ENCODE measurements around the gene BRD3OS.

The BRD3OS gene

GRCh38 chr9:134041649-134041962, 16.3 kb downstream of the BRD3OS start:
- TF ChIP-seq CTCF (IDR thresholded peaks at IDR 0.05; ENCODE audit: control insufficient read depth, extremely low read depth, insufficient read depth) = no peak
- DNase-seq (ENCODE audit: low read depth) = no peak
- H3K4me3 ChIP-seq (ENCODE audit: low read depth, low read length) = no peak overlapping the region

GRCh38 chr9:134043531-134043988, 18.3 kb downstream of the BRD3OS start:
- TF ChIP-seq CTCF (IDR thresholded peaks at IDR 0.05; ENCODE audit: control insufficient read depth, extremely low read depth, insufficient read depth) = no peak
- no peak for DNase-seq (ENCODE audit: low read depth)
- no peak overlapping the region for H3K4me3 ChIP-seq (ENCODE audit: low read depth, low read length)

GRCh38 chr9:134044944-134045343, 19.7 kb downstream of the BRD3OS start:
- no peak for DNase-seq (ENCODE audit: low read depth)
- no peak overlapping the region for H3K4me3 ChIP-seq (ENCODE audit: low read depth, low read length)
- no peak for TF ChIP-seq CTCF (IDR thresholded peaks at IDR 0.05; ENCODE audit: control insufficient read depth, extremely low read depth, insufficient read depth)

GRCh38 chr9:134045841-134046544, 20.7 kb downstream of the BRD3OS start:
- no peak overlapping the region for H3K4me3 ChIP-seq (ENCODE audit: low read depth, low read length)
- no peak for TF ChIP-seq CTCF (IDR thresholded peaks at IDR 0.05; ENCODE audit: control insufficient read depth, extremely low read depth, insufficient read depth)
- DNase-seq (ENCODE audit: low read depth) = no peak

DNA sequence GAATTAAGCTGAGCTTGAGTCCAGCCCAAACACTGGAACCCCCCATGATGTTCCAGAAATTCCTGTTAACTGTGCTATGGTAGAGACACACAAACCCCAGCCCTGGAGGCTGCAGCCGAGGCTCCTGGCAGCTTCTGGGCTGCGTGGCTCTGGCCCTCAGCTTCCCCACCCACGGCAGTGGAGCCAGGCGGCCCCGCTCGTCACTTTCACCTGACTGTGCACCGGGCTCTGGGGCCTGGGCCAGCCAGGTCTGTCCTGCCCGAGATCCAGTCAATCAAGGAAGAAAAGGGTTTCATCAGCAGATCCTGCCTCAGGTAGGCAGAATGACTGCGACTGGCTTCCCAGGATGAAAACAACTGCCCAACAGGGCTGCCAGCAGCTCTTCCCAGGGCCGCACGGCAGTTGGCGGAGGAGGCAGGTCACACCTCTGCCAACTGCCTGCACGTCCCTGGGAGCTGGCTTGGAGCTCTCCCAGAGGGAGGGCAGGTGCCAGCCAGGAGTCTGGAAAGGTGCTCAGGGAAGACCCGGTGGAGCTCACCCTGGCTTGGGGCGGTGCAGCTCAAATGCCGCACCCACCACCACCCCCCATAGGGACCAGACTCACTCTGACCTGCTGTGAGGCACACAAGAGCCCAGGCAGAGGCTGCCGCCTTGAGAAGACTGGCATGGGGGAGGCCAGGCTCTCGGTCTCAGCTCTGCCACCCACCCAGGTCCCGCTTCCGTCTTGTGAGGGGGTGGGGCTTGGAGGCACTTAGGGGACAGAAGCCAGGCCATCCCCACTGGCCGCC, 21.8 kb downstream of the BRD3OS start:
- TF ChIP-seq CTCF (IDR thresholded peaks at IDR 0.05; ENCODE audit: control insufficient read depth, extremely low read depth, insufficient read depth) = no peak
- no peak overlapping the region for H3K4me3 ChIP-seq (ENCODE audit: low read depth, low read length)
- peak; percentile 85 for DNase-seq (ENCODE audit: low read depth)

GRCh38 chr9:134047868-134048581, 22.7 kb downstream of the BRD3OS start:
- H3K4me3 ChIP-seq (ENCODE audit: low read depth, low read length) = no peak overlapping the region
- no peak for DNase-seq (ENCODE audit: low read depth)
- TF ChIP-seq CTCF (IDR thresholded peaks at IDR 0.05; ENCODE audit: control insufficient read depth, extremely low read depth, insufficient read depth) = no peak

Data from LNCaP clone FGC (cell line).